ENCODE results near the gene PLCB2. TPM values are rescaled to one million over a fixed set of nuclear protein-coding genes. Genes with fewer than 3 reads are reported as not detected.
A peak's percentile ranks its signal among the peaks of the same experiment; 100 is the strongest.

Gene PLCB2
- total RNA-seq, 1 experiment from 2014 or later: 0.92 TPM

- peaks cover 17% of the 10 kb centered on the region for H3K4me1 ChIP-seq (replicated peaks; ENCODE audit: insufficient read depth)
- POLR2A ChIA-PET (ENCODE audit: unreplicated experiment): no interaction called here
- no peak overlapping the region for H3K27ac ChIP-seq
- H3F3A ChIP-seq (ENCODE audit: insufficient read depth, low read depth): peaks cover 14% of the 10 kb centered on the region
- H3K9me3 ChIP-seq (ENCODE audit: insufficient read depth, low read depth): no peaks in the 10 kb centered on the region
- H3K4me3 ChIP-seq: no peak overlapping the region
- no peaks in the 10 kb centered on the region for H3K36me3 ChIP-seq (ENCODE audit: low read depth)
- no peaks in the 10 kb centered on the region for H3K79me2 ChIP-seq (ENCODE audit: low read depth)
- CTCF ChIA-PET: no interaction called here
- H3K4me2 ChIP-seq: no peak overlapping the region
- no peaks in the 10 kb centered on the region for H3K27me3 ChIP-seq (ENCODE audit: insufficient read depth, low read depth)
- no peak for DNase-seq
- no TSS peak for BruUV-seq (replicated peaks)
- no peaks in the 10 kb centered on the region for H4K20me1 ChIP-seq (ENCODE audit: insufficient read depth)
- intact Hi-C loops (cut with micrococcal nuclease; ENCODE audit: unreplicated experiment): loop anchor here (2.0 kb wide), 1 partner anchor 29 kb away; the partner anchor contains the start of gene PAK6
- no peaks in the 10 kb centered on the region for H3K9me2 ChIP-seq (ENCODE audit: insufficient read depth)
- H2AFZ ChIP-seq: no peak overlapping the region
- TF ChIP-seq EZH2 (IDR thresholded peaks at IDR 0.05; ENCODE audit: low read depth): no peak
- TF ChIP-seq, protein P1, sequence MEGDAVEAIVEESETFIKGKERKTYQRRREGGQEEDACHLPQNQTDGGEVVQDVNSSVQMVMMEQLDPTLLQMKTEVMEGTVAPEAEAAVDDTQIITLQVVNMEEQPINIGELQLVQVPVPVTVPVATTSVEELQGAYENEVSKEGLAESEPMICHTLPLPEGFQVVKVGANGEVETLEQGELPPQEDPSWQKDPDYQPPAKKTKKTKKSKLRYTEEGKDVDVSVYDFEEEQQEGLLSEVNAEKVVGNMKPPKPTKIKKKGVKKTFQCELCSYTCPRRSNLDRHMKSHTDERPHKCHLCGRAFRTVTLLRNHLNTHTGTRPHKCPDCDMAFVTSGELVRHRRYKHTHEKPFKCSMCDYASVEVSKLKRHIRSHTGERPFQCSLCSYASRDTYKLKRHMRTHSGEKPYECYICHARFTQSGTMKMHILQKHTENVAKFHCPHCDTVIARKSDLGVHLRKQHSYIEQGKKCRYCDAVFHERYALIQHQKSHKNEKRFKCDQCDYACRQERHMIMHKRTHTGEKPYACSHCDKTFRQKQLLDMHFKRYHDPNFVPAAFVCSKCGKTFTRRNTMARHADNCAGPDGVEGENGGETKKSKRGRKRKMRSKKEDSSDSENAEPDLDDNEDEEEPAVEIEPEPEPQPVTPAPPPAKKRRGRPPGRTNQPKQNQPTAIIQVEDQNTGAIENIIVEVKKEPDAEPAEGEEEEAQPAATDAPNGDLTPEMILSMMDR (conservative IDR thresholded peaks at IDR 0.05): no peak
These were observed 40.1 kb downstream of the PLCB2 start for GRCh38 chr15:40267670-40268069.

DNA sequence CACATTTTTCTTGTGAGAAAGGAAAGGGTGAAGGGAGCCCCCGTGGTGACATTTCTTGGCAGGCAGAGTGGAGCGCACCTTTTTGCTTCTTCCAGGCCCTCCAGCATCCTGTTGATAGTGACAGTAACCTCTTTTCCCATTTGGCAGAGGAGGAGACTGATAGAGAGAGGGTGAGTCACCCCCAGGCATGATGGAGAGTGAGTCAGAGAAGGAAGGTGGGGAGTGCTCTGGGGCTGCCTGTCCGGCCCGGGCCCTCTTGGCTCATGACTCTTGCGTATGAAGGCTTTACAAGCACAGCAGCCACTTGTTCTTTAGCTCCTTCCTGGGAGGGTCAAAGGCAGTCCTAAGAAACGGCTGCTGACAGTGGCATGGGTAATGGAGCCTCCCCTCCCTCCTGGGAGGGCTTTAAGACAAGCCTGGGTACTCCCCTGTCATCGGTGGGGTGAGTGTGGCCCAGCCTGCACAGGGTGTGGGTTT, 40.9 kb downstream of the PLCB2 start:
- no peak for TF ChIP-seq EZH2 (IDR thresholded peaks at IDR 0.05; ENCODE audit: low read depth)
- TF ChIP-seq, protein P1 (conservative IDR thresholded peaks at IDR 0.05): no peak
- Histone ChIP-seq H2AFZ (no peak overlapping the region), H4K20me1 (ENCODE audit: insufficient read depth) (no peaks in the 10 kb centered on the region), H3K4me2 (peak overlapping the region; percentile 59), H3K9me3 (ENCODE audit: insufficient read depth, low read depth) (no peaks in the 10 kb centered on the region), H3K36me3 (ENCODE audit: low read depth) (no peaks in the 10 kb centered on the region), H3K27me3 (ENCODE audit: insufficient read depth, low read depth) (no peaks in the 10 kb centered on the region), H3K79me2 (ENCODE audit: low read depth) (no peaks in the 10 kb centered on the region), H3K4me1 (replicated peaks; ENCODE audit: insufficient read depth) (peaks cover 17% of the 10 kb centered on the region), H3F3A (ENCODE audit: insufficient read depth, low read depth) (peaks cover 14% of the 10 kb centered on the region), H3K27ac (peak overlapping the region; percentile 54), H3K4me3 (no peak overlapping the region), H3K9me2 (ENCODE audit: insufficient read depth) (no peaks in the 10 kb centered on the region)
- no TSS peak for BruUV-seq (replicated peaks)
- peak; percentile 87 to 90 for DNase-seq
- POLR2A ChIA-PET (ENCODE audit: unreplicated experiment): interaction anchor here (0.6 kb wide), 2 partner anchors 9 to 671 kb away, joined by 4 to 7 read pairs; no protein-coding TSS in a partner anchor
- CTCF ChIA-PET: interaction anchor here (0.7 to 1.0 kb wide), 2 partner anchors 27 to 49 kb away, joined by 5 to 7 read pairs; partner anchors contain the start of gene PAK6
- intact Hi-C loops (cut with micrococcal nuclease; ENCODE audit: unreplicated experiment): loop anchor here (2.0 kb wide), 1 partner anchor 28 kb away; the partner anchor contains the start of gene PAK6

GRCh38 chr15:40265875-40266274, 41.9 kb downstream of the PLCB2 start:
- H3K4me2 ChIP-seq: 0 out of 2 replicates have a peak overlapping the region, but pooled peaks have one; percentile 48
- POLR2A ChIA-PET (ENCODE audit: unreplicated experiment): no interaction called here
- no peaks in the 10 kb centered on the region for H3K27me3 ChIP-seq (ENCODE audit: insufficient read depth, low read depth)
- CTCF ChIA-PET: no interaction called here
- H2AFZ ChIP-seq: no peak overlapping the region
- H3K9me2 ChIP-seq (ENCODE audit: insufficient read depth): no peaks in the 10 kb centered on the region
- peak overlapping the region; percentile 11; the same call in 1 of the 2 replicates for H3K27ac ChIP-seq
- H3K4me1 ChIP-seq (replicated peaks; ENCODE audit: insufficient read depth): peaks cover 17% of the 10 kb centered on the region
- no peaks in the 10 kb centered on the region for H3K79me2 ChIP-seq (ENCODE audit: low read depth)
- H3K4me3 ChIP-seq: no peak overlapping the region
- H3F3A ChIP-seq (ENCODE audit: insufficient read depth, low read depth): peaks cover 14% of the 10 kb centered on the region
- intact Hi-C loops (cut with micrococcal nuclease; ENCODE audit: unreplicated experiment): loop anchor here (2.0 kb wide), 1 partner anchor 27 kb away; the partner anchor contains the start of gene PAK6
- DNase-seq: no peak
- H3K36me3 ChIP-seq (ENCODE audit: low read depth): no peaks in the 10 kb centered on the region
- TF ChIP-seq, protein P1 (conservative IDR thresholded peaks at IDR 0.05): no peak
- TF ChIP-seq EZH2 (IDR thresholded peaks at IDR 0.05; ENCODE audit: low read depth): no peak
- BruUV-seq (replicated peaks): no TSS peak
- H4K20me1 ChIP-seq (ENCODE audit: insufficient read depth): no peaks in the 10 kb centered on the region
- no peaks in the 10 kb centered on the region for H3K9me3 ChIP-seq (ENCODE audit: insufficient read depth, low read depth)
